Left lobe of liver (tissue), 2 donors: ENCODE measurements around the gene CLCN7. TPM values are rescaled to one million over a fixed set of nuclear protein-coding genes. Genes with fewer than 3 reads are reported as not detected.

Experiments used
- ATAC-seq: fragments of 200-7000 bp; cut with Tn5 transposase; one replicate; pipeline ENCODE4 v1.9.1; 2020; ENCODE audit warnings: mild to moderate bottlenecking, moderate library complexity
- DNase-seq: peaks from one replicate; pipeline ENCODE4 v3.0.0-alpha.2; 2020; ENCODE audit warnings: low spot score
- total RNA-seq: library from RNA; stranded (reverse); gene quantifications from one replicate; pipeline ENCODE4 v1.2.1, GENCODE V29; 2021
- donor health status: DM: no; HTN: no; CAD: no; lungs with moderate emphysema.
- donor health status: DM: no; HTN: yes; CAD: no.

The CLCN7 gene
- total RNA-seq, 1 donor from 2014 or later = 51.9 TPM

GRCh38 chr16:1432388-1433262 is 42.2 kb downstream of the CLCN7 start:
- DNase-seq (no peak), ATAC-seq (no peak)

- ATAC-seq (no peak), DNase-seq (no peak)
Observed at GRCh38 chr16:1431497-1432270, 43.1 kb downstream of the CLCN7 start.

GRCh38 chr16:1430759-1431496 is 43.9 kb downstream of the CLCN7 start, which contains the start of gene PERCC1:
Gene PERCC1 (plus strand): TSS chr16:1431078. CDS start chr16:1432594, 1,516 bp downstream.
- no peak for DNase-seq
- ATAC-seq = peak; percentile 78

GRCh38 chr16:1430214-1430758 is 44.5 kb downstream of the CLCN7 start:
- DNase-seq = no peak
- no peak for ATAC-seq

- no peak for ATAC-seq
- DNase-seq = no peak
Observed at GRCh38 chr16:1429631-1430030, 45.2 kb downstream of the CLCN7 start.

- DNase-seq (no peak), ATAC-seq (no peak)
Observed at GRCh38 chr16:1429012-1429411, 45.8 kb downstream of the CLCN7 start.

- ATAC-seq (peak; percentile 18), DNase-seq (no peak)
Observed at GRCh38 chr16:1428511-1428910, 46.3 kb downstream of the CLCN7 start.

- ATAC-seq (no peak), DNase-seq (no peak)
Observed at GRCh38 chr16:1427473-1428461, 47.1 kb downstream of the CLCN7 start.

- DNase-seq = no peak
- no peak for ATAC-seq
Observed at GRCh38 chr16:1426734-1427471, 47.9 kb downstream of the CLCN7 start.

GRCh38 chr16:1425616-1426370 is 49.0 kb downstream of the CLCN7 start:
- no peak for DNase-seq
- no peak for ATAC-seq

- ATAC-seq = no peak
- DNase-seq = no peak
Observed at GRCh38 chr16:1424028-1424427, 50.8 kb downstream of the CLCN7 start.

GRCh38 chr16:1422076-1422475 is 52.8 kb downstream of the CLCN7 start:
- no peak for DNase-seq
- no peak for ATAC-seq

- peak; percentile 2 for ATAC-seq
- no peak for DNase-seq
Observed at GRCh38 chr16:1420111-1420539, 54.7 kb downstream of the CLCN7 start.

- DNase-seq (no peak), ATAC-seq (no peak)
Observed at GRCh38 chr16:1416521-1416941, 58.3 kb downstream of the CLCN7 start.

- ATAC-seq (peak; percentile 77), DNase-seq (peak; percentile 80)
Observed at GRCh38 chr16:1414532-1415260, 60.1 kb downstream of the CLCN7 start, which contains the start of gene UNKL. Gene UNKL (minus strand): TSS chr16:1414704. CDS start chr16:1414691, 13 bp downstream.

- peak; percentile 68 for ATAC-seq
- no peak for DNase-seq
Observed at GRCh38 chr16:1413684-1414531, 60.9 kb downstream of the CLCN7 start.
